GM12892 (cell line): ENCODE measurements around the gene PITX1.

Experiments used
- DNase-seq: peaks from one replicate; pipeline ENCODE4 v3.0.0; 2011; ENCODE audit not compliant: insufficient read length
- FAIRE-seq: peaks from 2 replicates; lab custom pipeline; 2011; peaks lifted over from hg19 to GRCh38; lab: Jason Lieb, UNC
- POLR2A ChIP-seq: IDR thresholded peaks from 2 replicates; pipeline ENCODE4 v1.6.1; 2011; ENCODE audit warnings: low read depth, low read length, control low read depth
- POLR2AphosphoS5 ChIP-seq: IDR thresholded peaks from 2 replicates; pipeline ENCODE4 v1.6.1; 2011; ENCODE audit warnings: low read depth, low read length, control low read depth
- TAF1 ChIP-seq: IDR thresholded peaks from 2 replicates; pipeline ENCODE4 v1.6.1; 2011; ENCODE audit warnings: low read depth, mild to moderate bottlenecking, control low read depth, low read length, borderline replicate concordance

PITX1 gene

GRCh38 chr5:135030956-135031812 lies 2.8 kb downstream of the PITX1 start:
- no peak for TF ChIP-seq TAF1
- TF ChIP-seq POLR2A, result no peak
- TF ChIP-seq POLR2AphosphoS5, result no peak
- DNase-seq (no peak), FAIRE-seq (no peak)

- DNase-seq, result no peak
- no peak for TF ChIP-seq TAF1
- no peak for TF ChIP-seq POLR2AphosphoS5
- TF ChIP-seq POLR2A, result no peak
- peak; percentile 5 for FAIRE-seq
Measured at GRCh38 chr5:135030123-135030955, 3.7 kb downstream of the PITX1 start.

GRCh38 chr5:135029477-135030122 lies 4.4 kb downstream of the PITX1 start:
- no peak for DNase-seq
- TF ChIP-seq POLR2A, result no peak
- no peak for TF ChIP-seq POLR2AphosphoS5
- no peak for TF ChIP-seq TAF1
- FAIRE-seq, result no peak

GRCh38 chr5:135028791-135029476 lies 5.1 kb downstream of the PITX1 start:
- DNase-seq, result no peak
- TF ChIP-seq POLR2A (no peak), TAF1 (no peak), POLR2AphosphoS5 (no peak)
- FAIRE-seq, result no peak

- no peak for FAIRE-seq
- no peak for TF ChIP-seq POLR2AphosphoS5
- TF ChIP-seq POLR2A, result no peak
- no peak for TF ChIP-seq TAF1
- DNase-seq, result no peak
Measured at GRCh38 chr5:135027697-135028615, 6.1 kb downstream of the PITX1 start.

- DNase-seq (no peak), FAIRE-seq (no peak)
- TF ChIP-seq POLR2A (no peak), TAF1 (no peak), POLR2AphosphoS5 (no peak)
Measured at GRCh38 chr5:135027266-135027696, 6.7 kb downstream of the PITX1 start.

- TF ChIP-seq POLR2AphosphoS5, result no peak
- TF ChIP-seq POLR2A, result no peak
- TF ChIP-seq TAF1, result no peak
- DNase-seq, result no peak
- no peak for FAIRE-seq
Measured at GRCh38 chr5:135026645-135027265, 7.3 kb downstream of the PITX1 start.

GRCh38 chr5:135025730-135026644 lies 8.0 kb downstream of the PITX1 start:
- no peak for TF ChIP-seq POLR2AphosphoS5
- no peak for TF ChIP-seq POLR2A
- TF ChIP-seq TAF1, result no peak
- FAIRE-seq (no peak), DNase-seq (no peak)

- no peak for DNase-seq
- TF ChIP-seq TAF1, result no peak
- FAIRE-seq, result no peak
Measured at GRCh38 chr5:135024956-135025729, 8.9 kb downstream of the PITX1 start.
